ENCODE measurements around the gene OSTM1. TPM values are rescaled to one million over a fixed set of nuclear protein-coding genes. Genes with fewer than 3 reads are reported as not detected.

The OSTM1 gene
- total and polyA plus RNA-seq, 2 experiments from 2014 or later, result 17.4 to 28.1 TPM

DNA sequence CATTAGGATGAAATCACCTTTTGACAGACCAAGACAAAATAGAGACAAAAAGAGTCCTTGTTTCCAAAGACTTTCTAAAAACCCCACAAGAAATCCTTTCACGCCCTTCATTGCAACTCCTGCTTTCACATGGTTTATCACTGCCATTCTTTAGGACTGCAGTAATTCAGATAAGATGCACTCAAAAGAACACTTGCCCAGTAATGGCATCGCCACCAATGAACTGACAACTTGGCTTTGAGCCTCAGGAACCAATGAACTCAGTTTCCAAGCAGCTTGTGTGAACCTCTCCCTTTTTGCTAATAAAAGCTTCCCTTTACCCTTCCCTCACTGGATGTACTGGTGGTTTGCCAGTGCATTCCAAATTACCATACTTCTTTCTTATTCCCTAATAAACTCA is 21.8 kb downstream of the OSTM1 start (continued):
- TF ChIP-seq, protein P1, sequence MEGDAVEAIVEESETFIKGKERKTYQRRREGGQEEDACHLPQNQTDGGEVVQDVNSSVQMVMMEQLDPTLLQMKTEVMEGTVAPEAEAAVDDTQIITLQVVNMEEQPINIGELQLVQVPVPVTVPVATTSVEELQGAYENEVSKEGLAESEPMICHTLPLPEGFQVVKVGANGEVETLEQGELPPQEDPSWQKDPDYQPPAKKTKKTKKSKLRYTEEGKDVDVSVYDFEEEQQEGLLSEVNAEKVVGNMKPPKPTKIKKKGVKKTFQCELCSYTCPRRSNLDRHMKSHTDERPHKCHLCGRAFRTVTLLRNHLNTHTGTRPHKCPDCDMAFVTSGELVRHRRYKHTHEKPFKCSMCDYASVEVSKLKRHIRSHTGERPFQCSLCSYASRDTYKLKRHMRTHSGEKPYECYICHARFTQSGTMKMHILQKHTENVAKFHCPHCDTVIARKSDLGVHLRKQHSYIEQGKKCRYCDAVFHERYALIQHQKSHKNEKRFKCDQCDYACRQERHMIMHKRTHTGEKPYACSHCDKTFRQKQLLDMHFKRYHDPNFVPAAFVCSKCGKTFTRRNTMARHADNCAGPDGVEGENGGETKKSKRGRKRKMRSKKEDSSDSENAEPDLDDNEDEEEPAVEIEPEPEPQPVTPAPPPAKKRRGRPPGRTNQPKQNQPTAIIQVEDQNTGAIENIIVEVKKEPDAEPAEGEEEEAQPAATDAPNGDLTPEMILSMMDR (conservative IDR thresholded peaks at IDR 0.05; ENCODE audit: low read depth in 2 of 2), result no peak
- TF ChIP-seq POLR2AphosphoS5 (IDR thresholded peaks at IDR 0.05; ENCODE audit: low read depth) (no peak), JUNB (IDR thresholded peaks at IDR 0.05; ENCODE audit: unreplicated experiment) (no peak), EZH2 (IDR thresholded peaks at IDR 0.05; ENCODE audit: low read depth, unreplicated experiment) (no peak)
- TF ChIP-seq, protein P2, sequence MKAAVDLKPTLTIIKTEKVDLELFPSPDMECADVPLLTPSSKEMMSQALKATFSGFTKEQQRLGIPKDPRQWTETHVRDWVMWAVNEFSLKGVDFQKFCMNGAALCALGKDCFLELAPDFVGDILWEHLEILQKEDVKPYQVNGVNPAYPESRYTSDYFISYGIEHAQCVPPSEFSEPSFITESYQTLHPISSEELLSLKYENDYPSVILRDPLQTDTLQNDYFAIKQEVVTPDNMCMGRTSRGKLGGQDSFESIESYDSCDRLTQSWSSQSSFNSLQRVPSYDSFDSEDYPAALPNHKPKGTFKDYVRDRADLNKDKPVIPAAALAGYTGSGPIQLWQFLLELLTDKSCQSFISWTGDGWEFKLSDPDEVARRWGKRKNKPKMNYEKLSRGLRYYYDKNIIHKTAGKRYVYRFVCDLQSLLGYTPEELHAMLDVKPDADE (IDR thresholded peaks at IDR 0.05), result no peak
- TF ChIP-seq, protein P3, sequence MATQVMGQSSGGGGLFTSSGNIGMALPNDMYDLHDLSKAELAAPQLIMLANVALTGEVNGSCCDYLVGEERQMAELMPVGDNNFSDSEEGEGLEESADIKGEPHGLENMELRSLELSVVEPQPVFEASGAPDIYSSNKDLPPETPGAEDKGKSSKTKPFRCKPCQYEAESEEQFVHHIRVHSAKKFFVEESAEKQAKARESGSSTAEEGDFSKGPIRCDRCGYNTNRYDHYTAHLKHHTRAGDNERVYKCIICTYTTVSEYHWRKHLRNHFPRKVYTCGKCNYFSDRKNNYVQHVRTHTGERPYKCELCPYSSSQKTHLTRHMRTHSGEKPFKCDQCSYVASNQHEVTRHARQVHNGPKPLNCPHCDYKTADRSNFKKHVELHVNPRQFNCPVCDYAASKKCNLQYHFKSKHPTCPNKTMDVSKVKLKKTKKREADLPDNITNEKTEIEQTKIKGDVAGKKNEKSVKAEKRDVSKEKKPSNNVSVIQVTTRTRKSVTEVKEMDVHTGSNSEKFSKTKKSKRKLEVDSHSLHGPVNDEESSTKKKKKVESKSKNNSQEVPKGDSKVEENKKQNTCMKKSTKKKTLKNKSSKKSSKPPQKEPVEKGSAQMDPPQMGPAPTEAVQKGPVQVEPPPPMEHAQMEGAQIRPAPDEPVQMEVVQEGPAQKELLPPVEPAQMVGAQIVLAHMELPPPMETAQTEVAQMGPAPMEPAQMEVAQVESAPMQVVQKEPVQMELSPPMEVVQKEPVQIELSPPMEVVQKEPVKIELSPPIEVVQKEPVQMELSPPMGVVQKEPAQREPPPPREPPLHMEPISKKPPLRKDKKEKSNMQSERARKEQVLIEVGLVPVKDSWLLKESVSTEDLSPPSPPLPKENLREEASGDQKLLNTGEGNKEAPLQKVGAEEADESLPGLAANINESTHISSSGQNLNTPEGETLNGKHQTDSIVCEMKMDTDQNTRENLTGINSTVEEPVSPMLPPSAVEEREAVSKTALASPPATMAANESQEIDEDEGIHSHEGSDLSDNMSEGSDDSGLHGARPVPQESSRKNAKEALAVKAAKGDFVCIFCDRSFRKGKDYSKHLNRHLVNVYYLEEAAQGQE (IDR thresholded peaks at IDR 0.05; ENCODE audit: unreplicated experiment), result no peak

DNA sequence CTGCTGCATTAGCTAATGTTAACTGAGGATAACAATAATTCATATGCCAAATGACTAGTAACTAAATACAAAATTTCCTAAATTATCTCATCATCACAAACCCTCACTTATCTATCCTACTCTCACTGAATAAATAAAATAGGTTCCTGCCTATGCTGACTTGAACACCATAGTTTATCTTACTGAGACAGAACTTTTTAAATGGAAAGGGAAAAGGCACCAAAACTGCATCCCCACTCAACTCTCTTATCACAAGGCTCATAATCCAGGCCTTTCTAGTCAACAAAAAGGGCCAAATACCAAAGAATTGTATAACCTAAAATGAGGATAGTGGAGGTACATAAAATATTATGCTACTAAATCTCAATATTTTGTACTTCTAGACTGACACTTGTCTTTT is 23.1 kb downstream of the OSTM1 start:
- Histone ChIP-seq H3K36me3 (ENCODE audit: insufficient read depth) (no peaks in the 10 kb centered on the region), H3F3A (replicated peaks; ENCODE audit: low read depth) (no peaks in the 10 kb centered on the region), H3K9me2 (ENCODE audit: insufficient read depth) (no peaks in the 10 kb centered on the region), H4K20me1 (replicated peaks; ENCODE audit: insufficient read depth) (no peaks in the 10 kb centered on the region; the same call in 1 of the 2 replicates), H3K4me1 (ENCODE audit: insufficient read depth) (no peaks in the 10 kb centered on the region), H3K4me3 (no peak overlapping the region), H3K79me2 (replicated peaks; ENCODE audit: insufficient read depth) (no peaks in the 10 kb centered on the region), H3K4me2 (no peak overlapping the region), H3K27me3 (ENCODE audit: insufficient read depth) (no peaks in the 10 kb centered on the region), H3K27ac (ENCODE audit: low read depth) (no peak overlapping the region), H2AFZ (no peak overlapping the region)
- Mint-ChIP-seq H3K36me3 (ENCODE audit: low read depth) (peaks cover 28% of the 10 kb centered on the region), H3K27me3 (ENCODE audit: insufficient read depth, low read depth, poor library complexity) (peaks cover 2% of the 10 kb centered on the region), H3K4me3 (no peak overlapping the region), H3K4me1 (no peaks in the 10 kb centered on the region), H3K27ac (no peak overlapping the region), H3K9me3 (no peaks in the 10 kb centered on the region)
- DNase-seq (ENCODE audit: low spot score) (no peak), ATAC-seq (no peak)
- TF ChIP-seq, protein P2 (IDR thresholded peaks at IDR 0.05), result no peak
- TF ChIP-seq, protein P4, sequence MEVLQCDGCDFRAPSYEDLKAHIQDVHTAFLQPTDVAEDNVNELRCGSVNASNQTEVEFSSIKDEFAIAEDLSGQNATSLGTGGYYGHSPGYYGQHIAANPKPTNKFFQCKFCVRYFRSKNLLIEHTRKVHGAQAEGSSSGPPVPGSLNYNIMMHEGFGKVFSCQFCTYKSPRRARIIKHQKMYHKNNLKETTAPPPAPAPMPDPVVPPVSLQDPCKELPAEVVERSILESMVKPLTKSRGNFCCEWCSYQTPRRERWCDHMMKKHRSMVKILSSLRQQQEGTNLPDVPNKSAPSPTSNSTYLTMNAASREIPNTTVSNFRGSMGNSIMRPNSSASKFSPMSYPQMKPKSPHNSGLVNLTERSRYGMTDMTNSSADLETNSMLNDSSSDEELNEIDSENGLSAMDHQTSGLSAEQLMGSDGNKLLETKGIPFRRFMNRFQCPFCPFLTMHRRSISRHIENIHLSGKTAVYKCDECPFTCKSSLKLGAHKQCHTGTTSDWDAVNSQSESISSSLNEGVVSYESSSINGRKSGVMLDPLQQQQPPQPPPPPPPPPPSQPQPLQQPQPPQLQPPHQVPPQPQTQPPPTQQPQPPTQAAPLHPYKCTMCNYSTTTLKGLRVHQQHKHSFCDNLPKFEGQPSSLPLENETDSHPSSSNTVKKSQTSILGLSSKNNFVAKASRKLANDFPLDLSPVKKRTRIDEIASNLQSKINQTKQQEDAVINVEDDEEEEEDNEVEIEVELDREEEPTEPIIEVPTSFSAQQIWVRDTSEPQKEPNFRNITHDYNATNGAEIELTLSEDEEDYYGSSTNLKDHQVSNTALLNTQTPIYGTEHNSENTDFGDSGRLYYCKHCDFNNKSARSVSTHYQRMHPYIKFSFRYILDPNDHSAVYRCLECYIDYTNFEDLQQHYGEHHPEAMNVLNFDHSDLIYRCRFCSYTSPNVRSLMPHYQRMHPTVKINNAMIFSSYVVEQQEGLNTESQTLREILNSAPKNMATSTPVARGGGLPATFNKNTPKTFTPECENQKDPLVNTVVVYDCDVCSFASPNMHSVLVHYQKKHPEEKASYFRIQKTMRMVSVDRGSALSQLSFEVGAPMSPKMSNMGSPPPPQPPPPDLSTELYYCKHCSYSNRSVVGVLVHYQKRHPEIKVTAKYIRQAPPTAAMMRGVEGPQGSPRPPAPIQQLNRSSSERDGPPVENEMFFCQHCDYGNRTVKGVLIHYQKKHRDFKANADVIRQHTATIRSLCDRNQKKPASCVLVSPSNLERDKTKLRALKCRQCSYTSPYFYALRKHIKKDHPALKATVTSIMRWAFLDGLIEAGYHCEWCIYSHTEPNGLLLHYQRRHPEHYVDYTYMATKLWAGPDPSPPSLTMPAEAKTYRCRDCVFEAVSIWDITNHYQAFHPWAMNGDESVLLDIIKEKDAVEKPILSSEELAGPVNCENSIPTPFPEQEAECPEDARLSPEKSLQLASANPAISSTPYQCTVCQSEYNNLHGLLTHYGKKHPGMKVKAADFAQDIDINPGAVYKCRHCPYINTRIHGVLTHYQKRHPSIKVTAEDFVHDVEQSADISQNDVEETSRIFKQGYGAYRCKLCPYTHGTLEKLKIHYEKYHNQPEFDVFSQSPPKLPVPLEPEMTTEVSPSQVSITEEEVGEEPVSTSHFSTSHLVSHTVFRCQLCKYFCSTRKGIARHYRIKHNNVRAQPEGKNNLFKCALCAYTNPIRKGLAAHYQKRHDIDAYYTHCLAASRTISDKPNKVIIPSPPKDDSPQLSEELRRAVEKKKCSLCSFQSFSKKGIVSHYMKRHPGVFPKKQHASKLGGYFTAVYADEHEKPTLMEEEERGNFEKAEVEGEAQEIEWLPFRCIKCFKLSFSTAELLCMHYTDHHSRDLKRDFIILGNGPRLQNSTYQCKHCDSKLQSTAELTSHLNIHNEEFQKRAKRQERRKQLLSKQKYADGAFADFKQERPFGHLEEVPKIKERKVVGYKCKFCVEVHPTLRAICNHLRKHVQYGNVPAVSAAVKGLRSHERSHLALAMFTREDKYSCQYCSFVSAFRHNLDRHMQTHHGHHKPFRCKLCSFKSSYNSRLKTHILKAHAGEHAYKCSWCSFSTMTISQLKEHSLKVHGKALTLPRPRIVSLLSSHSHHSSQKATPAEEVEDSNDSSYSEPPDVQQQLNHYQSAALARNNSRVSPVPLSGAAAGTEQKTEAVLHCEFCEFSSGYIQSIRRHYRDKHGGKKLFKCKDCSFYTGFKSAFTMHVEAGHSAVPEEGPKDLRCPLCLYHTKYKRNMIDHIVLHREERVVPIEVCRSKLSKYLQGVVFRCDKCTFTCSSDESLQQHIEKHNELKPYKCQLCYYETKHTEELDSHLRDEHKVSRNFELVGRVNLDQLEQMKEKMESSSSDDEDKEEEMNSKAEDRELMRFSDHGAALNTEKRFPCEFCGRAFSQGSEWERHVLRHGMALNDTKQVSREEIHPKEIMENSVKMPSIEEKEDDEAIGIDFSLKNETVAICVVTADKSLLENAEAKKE (CRISPR knock-in tag; IDR thresholded peaks at IDR 0.05), result no peak

All from GM23338 (cell line).